Activated CD8-positive, alpha-beta T cell treated with anti-CD3 and anti-CD28 coated beads, Interleukin-2, amount 10 ng/mL, durations not matched to agents 7 days and 5 days (primary cell): ENCODE results near the gene FAF2. TPM values are rescaled to one million over a fixed set of nuclear protein-coding genes. Genes with fewer than 3 reads are reported as not detected.
A peak's percentile ranks its signal among the peaks of the same experiment; 100 is the strongest.

Source experiments
- ATAC-seq: fragments of 150-1000 bp; cut with Tn5 transposase; one replicate; pipeline ENCODE4 v1.10.0; 2021; ENCODE audit warnings: moderate library complexity
- CTCF ChIA-PET: fragments of 350-600 bp; sonication (Branson Sonifier 250); formaldehyde crosslinking; loops from one replicate; lab custom pipeline; 2021; ENCODE audit warnings: antibody characterized with exemption; lab: Charles Lee
- POLR2A ChIA-PET: fragments of 350-600 bp; sonication (Branson Sonifier 250); formaldehyde crosslinking; loops from one replicate; lab custom pipeline; 2021; ENCODE audit warnings: antibody characterized with exemption; lab: Charles Lee
- DNase-seq: peaks from one replicate; pipeline ENCODE4 v3.0.0-alpha.2; 2020
- H3K27ac Mint-ChIP-seq: one replicate; pipeline ENCODE4 v1.8.0; 2021; ENCODE audit warnings: mild to moderate bottlenecking, mixed read lengths
- H3K27me3 Mint-ChIP-seq: one replicate; pipeline ENCODE4 v1.8.0; 2021; ENCODE audit warnings: low read depth, mixed read lengths
- H3K36me3 Mint-ChIP-seq: one replicate; pipeline ENCODE4 v1.8.0; 2021; ENCODE audit warnings: low read depth, mixed read lengths
- H3K4me1 Mint-ChIP-seq: one replicate; pipeline ENCODE4 v1.8.0; 2021; ENCODE audit warnings: low read depth, mixed read lengths
- H3K4me3 Mint-ChIP-seq: one replicate; pipeline ENCODE4 v1.8.0; 2021; ENCODE audit warnings: mild to moderate bottlenecking, mixed read lengths
- H3K9me3 Mint-ChIP-seq: one replicate; pipeline ENCODE4 v1.8.0; 2022; ENCODE audit warnings: mixed read lengths; ENCODE audit not compliant: insufficient read depth
- total RNA-seq, 2 experiments: library from RNA; stranded (reverse); gene quantifications; one replicate each; pipeline ENCODE4 v1.2.3, GENCODE V29; 2021

Gene FAF2
- total RNA-seq, 2 experiments from 2014 or later, result 31.3 to 31.4 TPM

DNA sequence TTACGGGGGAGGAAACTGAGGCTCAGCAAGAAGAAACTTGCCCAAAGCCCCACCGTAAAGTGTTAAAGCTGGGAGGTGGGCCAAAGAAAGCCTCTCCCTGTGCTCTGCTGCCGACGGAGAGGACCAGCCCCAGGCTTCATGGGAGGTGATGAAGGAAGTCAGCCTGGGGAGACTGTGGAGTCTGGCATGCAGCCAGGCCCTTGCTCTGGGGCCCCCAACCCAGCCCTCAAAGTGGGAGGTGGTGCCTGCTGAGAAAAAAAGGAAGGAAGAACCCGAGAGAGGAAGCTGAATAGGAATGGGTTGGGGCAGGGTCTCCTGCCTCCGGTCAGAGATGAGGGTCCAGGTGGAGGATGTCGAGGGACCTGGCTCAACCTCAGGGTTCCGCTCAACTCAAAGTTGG lies 85.2 kb downstream of the FAF2 start:
- no peak for ATAC-seq
- H3K36me3 Mint-ChIP-seq, result peaks cover 57% of the 10 kb centered on the region
- CTCF ChIA-PET, result interaction anchor here (0.6 to 8.5 kb wide), 9 partner anchors 8 to 804 kb away, joined by 3 to 65 read pairs (median 4); partner anchors contain the start of genes CLTB, FAF2 and TSPAN17
- DNase-seq, result no peak
- H3K27me3 Mint-ChIP-seq, result no peaks in the 10 kb centered on the region
- POLR2A ChIA-PET, result interaction anchor here (0.9 to 3.7 kb wide), 9 partner anchors 10 to 144 kb away, joined by 3 to 35 read pairs (median 3); partner anchors contain the start of genes CLTB and FAF2
- H3K4me3 Mint-ChIP-seq, result peak overlapping the region; percentile 95
- H3K27ac Mint-ChIP-seq, result peak overlapping the region; percentile 99
- no peaks in the 10 kb centered on the region for H3K9me3 Mint-ChIP-seq
- H3K4me1 Mint-ChIP-seq, result peaks cover 60% of the 10 kb centered on the region

- Mint-ChIP-seq H3K9me3 (no peaks in the 10 kb centered on the region), H3K36me3 (peaks cover 55% of the 10 kb centered on the region), H3K27ac (peak overlapping the region; percentile 99), H3K4me1 (peaks cover 62% of the 10 kb centered on the region), H3K27me3 (no peaks in the 10 kb centered on the region), H3K4me3 (peak overlapping the region; percentile 95)
- CTCF ChIA-PET, result interaction anchor here (0.7 to 8.5 kb wide), 9 partner anchors 9 to 805 kb away, joined by 3 to 65 read pairs (median 5); partner anchors contain the start of genes CLTB, FAF2 and TSPAN17
- ATAC-seq, result peak; percentile 7
- peak; percentile 76 for DNase-seq
- POLR2A ChIA-PET, result interaction anchor here (0.9 to 3.7 kb wide), 10 partner anchors 9 to 145 kb away, joined by 3 to 35 read pairs (median 4); partner anchors contain the start of genes CLTB and FAF2
Measured at GRCh38 chr5:176533894-176534611, 85.9 kb downstream of the FAF2 start.

GRCh38 chr5:176534640-176535039 lies 86.5 kb downstream of the FAF2 start:
- ATAC-seq (no peak), DNase-seq (no peak)
- peak overlapping the region; percentile 95 for H3K4me3 Mint-ChIP-seq
- peaks cover 62% of the 10 kb centered on the region for H3K4me1 Mint-ChIP-seq
- no peaks in the 10 kb centered on the region for H3K9me3 Mint-ChIP-seq
- POLR2A ChIA-PET, result interaction anchor here (1.0 to 3.7 kb wide), 7 partner anchors 9 to 118 kb away, joined by 3 to 35 read pairs (median 5); partner anchors contain the start of genes CLTB and FAF2
- CTCF ChIA-PET, result interaction anchor here (1.5 to 8.5 kb wide), 4 partner anchors 8 to 118 kb away, joined by 5 to 65 read pairs (median 24); partner anchors contain the start of genes CLTB and FAF2
- H3K36me3 Mint-ChIP-seq, result peaks cover 49% of the 10 kb centered on the region
- no peaks in the 10 kb centered on the region for H3K27me3 Mint-ChIP-seq
- H3K27ac Mint-ChIP-seq, result peak overlapping the region; percentile 99

GRCh38 chr5:176535101-176535663 lies 87.0 kb downstream of the FAF2 start:
- Mint-ChIP-seq H3K4me1 (peaks cover 64% of the 10 kb centered on the region), H3K36me3 (peaks cover 46% of the 10 kb centered on the region), H3K27me3 (no peaks in the 10 kb centered on the region), H3K27ac (peak overlapping the region; percentile 99), H3K9me3 (no peaks in the 10 kb centered on the region), H3K4me3 (peak overlapping the region; percentile 95)
- POLR2A ChIA-PET, result interaction anchor here (0.8 to 3.7 kb wide), 10 partner anchors 8 to 470 kb away, joined by 3 to 35 read pairs (median 4); partner anchors contain the start of genes CDHR2, FAF2 and KIAA1191
- CTCF ChIA-PET, result interaction anchor here (1.5 to 8.5 kb wide), 4 partner anchors 8 to 119 kb away, joined by 5 to 65 read pairs (median 24); partner anchors contain the start of genes CLTB and FAF2
- ATAC-seq (no peak), DNase-seq (peak; percentile 58)

DNA sequence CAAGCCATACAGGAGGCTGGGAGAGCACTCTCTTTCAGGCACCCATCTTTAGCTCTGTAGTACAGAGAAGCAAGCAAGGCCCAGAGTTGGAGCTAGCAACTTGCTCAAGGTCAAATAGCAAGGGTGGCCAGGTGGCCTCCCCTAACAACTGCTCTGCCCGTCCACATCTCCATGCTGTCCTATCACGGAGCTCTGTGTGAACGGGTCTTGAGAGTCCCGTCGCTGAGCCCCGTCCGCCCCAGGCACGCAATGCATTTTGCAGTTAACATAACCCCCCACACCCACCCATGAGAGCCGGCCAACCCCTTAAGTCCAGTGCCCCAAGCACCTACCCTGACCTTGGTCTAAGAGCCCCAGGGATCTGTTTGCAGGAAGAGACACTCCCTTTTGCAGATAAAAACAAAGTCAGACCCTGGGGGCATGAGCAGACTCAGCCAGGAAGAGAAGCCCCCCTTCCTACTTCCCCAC lies 87.5 kb downstream of the FAF2 start:
- Mint-ChIP-seq H3K27ac (peak overlapping the region; percentile 99), H3K27me3 (no peaks in the 10 kb centered on the region), H3K4me1 (peaks cover 70% of the 10 kb centered on the region), H3K4me3 (peak overlapping the region; percentile 95), H3K36me3 (peaks cover 44% of the 10 kb centered on the region), H3K9me3 (no peaks in the 10 kb centered on the region)
- CTCF ChIA-PET, result interaction anchor here (1.5 to 8.5 kb wide), 4 partner anchors 7 to 119 kb away, joined by 5 to 65 read pairs (median 22); partner anchors contain the start of genes CLTB and FAF2
- POLR2A ChIA-PET, result interaction anchor here (0.7 to 3.7 kb wide), 11 partner anchors 8 to 1002 kb away, joined by 3 to 35 read pairs (median 5); partner anchors contain the start of genes CDHR2, FAF2 and KIAA1191
- ATAC-seq (no peak), DNase-seq (peak; percentile 47)

- Mint-ChIP-seq H3K9me3 (no peaks in the 10 kb centered on the region), H3K27ac (peak overlapping the region; percentile 99), H3K36me3 (peaks cover 39% of the 10 kb centered on the region), H3K4me1 (peaks cover 73% of the 10 kb centered on the region), H3K4me3 (peak overlapping the region; percentile 95), H3K27me3 (no peaks in the 10 kb centered on the region)
- ATAC-seq, result peak; percentile 7
- peak; percentile 92 for DNase-seq
- CTCF ChIA-PET, result interaction anchor here (2.1 to 8.5 kb wide), 2 partner anchors 88 to 120 kb away, joined by 6 to 65 read pairs; partner anchors contain the start of genes CLTB and FAF2
- POLR2A ChIA-PET, result interaction anchor here (0.6 to 3.7 kb wide), 16 partner anchors 7 to 1003 kb away, joined by 3 to 35 read pairs (median 4); partner anchors contain the start of genes CDHR2, FAF2 and KIAA1191
Measured at GRCh38 chr5:176536132-176536901, 88.1 kb downstream of the FAF2 start.

GRCh38 chr5:176536902-176537553 lies 88.8 kb downstream of the FAF2 start, which contains the start of gene RNF44:
TSS of gene RNF44 (minus strand) at chr5:176537402. CDS start at chr5:176532472, 4,930 bp downstream.
- Mint-ChIP-seq H3K27ac (peak within 1 kb of the TSS; percentile 99), H3K4me3 (peak within 1 kb of the TSS; percentile 95), H3K4me1 (peaks cover 73% of the 10 kb centered on the region), H3K27me3 (no peaks in the 10 kb centered on the region), H3K36me3 (peaks cover 32% of the 10 kb centered on the region), H3K9me3 (no peaks in the 10 kb centered on the region)
- POLR2A ChIA-PET, result interaction anchor here (0.6 to 2.5 kb wide), 11 partner anchors 9 to 332 kb away, joined by 3 to 20 read pairs (median 4); partner anchors contain the start of genes FAF2, HIGD2A and NOP16
- ATAC-seq, result peak; percentile 65
- peak; percentile 99 for DNase-seq
- CTCF ChIA-PET, result interaction anchor here (0.6 to 8.5 kb wide), 7 partner anchors 37 to 918 kb away, joined by 3 to 65 read pairs (median 4); partner anchors contain the start of genes CLTB and FAF2

- Mint-ChIP-seq H3K27me3 (no peaks in the 10 kb centered on the region), H3K36me3 (peaks cover 36% of the 10 kb centered on the region), H3K9me3 (no peaks in the 10 kb centered on the region), H3K4me3 (peak overlapping the region; percentile 95), H3K4me1 (peaks cover 76% of the 10 kb centered on the region), H3K27ac (peak overlapping the region; percentile 99)
- POLR2A ChIA-PET, result interaction anchor here (0.6 to 2.5 kb wide), 11 partner anchors 8 to 150 kb away, joined by 3 to 20 read pairs (median 4); partner anchors contain the start of genes FAF2, HIGD2A and NOP16
- CTCF ChIA-PET, result interaction anchor here (0.6 to 8.5 kb wide), 11 partner anchors 8 to 917 kb away, joined by 3 to 65 read pairs (median 3); partner anchors contain the start of genes CLTB and FAF2
- DNase-seq, result peak; percentile 100
- peak; percentile 77 for ATAC-seq
Measured at GRCh38 chr5:176537554-176538229, 89.5 kb downstream of the FAF2 start.

GRCh38 chr5:176538230-176538988 lies 90.2 kb downstream of the FAF2 start:
- no peak for DNase-seq
- no peaks in the 10 kb centered on the region for H3K27me3 Mint-ChIP-seq
- ChIA-PET POLR2A (interaction anchor here (1.0 to 2.5 kb wide), 7 partner anchors 9 to 149 kb away, joined by 3 to 20 read pairs (median 7); partner anchors contain the start of gene FAF2), CTCF (interaction anchor here (0.7 to 8.5 kb wide), 10 partner anchors 8 to 176 kb away, joined by 3 to 65 read pairs (median 4); partner anchors contain the start of gene FAF2)
- H3K4me1 Mint-ChIP-seq, result peaks cover 70% of the 10 kb centered on the region
- ATAC-seq, result no peak
- H3K27ac Mint-ChIP-seq, result peak overlapping the region; percentile 99
- peaks cover 32% of the 10 kb centered on the region for H3K36me3 Mint-ChIP-seq
- no peaks in the 10 kb centered on the region for H3K9me3 Mint-ChIP-seq
- peak overlapping the region; percentile 95 for H3K4me3 Mint-ChIP-seq
